ENCODE measurements around the gene LIPC.

The LIPC gene

DNA sequence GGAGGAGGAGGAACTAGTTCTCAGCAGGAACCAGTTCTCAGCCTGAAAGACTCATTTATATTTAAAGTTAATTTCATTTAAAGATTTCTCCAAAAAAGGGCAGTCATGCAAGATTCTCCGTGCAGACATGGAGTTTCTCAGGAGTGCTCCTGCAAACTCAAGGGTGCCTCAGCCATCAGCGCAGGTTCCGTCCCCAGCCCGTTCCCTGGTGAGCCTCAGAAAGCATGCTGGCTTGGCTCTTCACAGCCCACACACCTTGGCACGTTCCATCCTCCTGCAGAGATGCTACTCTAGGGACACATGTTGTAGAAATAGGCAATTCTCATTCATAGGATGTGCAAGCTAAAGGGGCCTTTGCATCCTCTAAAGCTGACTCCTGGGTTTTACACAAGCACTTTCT is 123.0 kb downstream of the LIPC start:
- H3K4me1 ChIP-seq (ENCODE audit: control insufficient read depth in 1 of 2, insufficient read depth in 2 of 2, low read length in 2 of 2), result peaks cover 4 to 5% of the 10 kb centered on the region in 2 donors
- no peaks in the 10 kb centered on the region for H3K27me3 ChIP-seq (ENCODE audit: low read depth, low read length)
- no peak overlapping the region for H3K4me3 ChIP-seq (ENCODE audit: low read depth in 1 of 2, low read length in 2 of 2)
- H3K9me3 ChIP-seq (ENCODE audit: control insufficient read depth in 1 of 2, low read length in 2 of 2), result no peaks in the 10 kb centered on the region
- no peaks in the 10 kb centered on the region for H3K36me3 ChIP-seq (ENCODE audit: control insufficient read depth in 1 of 2, insufficient read depth in 2 of 2, low read length in 2 of 2)
- H3K27ac ChIP-seq (ENCODE audit: low read length), result no peak overlapping the region

DNA sequence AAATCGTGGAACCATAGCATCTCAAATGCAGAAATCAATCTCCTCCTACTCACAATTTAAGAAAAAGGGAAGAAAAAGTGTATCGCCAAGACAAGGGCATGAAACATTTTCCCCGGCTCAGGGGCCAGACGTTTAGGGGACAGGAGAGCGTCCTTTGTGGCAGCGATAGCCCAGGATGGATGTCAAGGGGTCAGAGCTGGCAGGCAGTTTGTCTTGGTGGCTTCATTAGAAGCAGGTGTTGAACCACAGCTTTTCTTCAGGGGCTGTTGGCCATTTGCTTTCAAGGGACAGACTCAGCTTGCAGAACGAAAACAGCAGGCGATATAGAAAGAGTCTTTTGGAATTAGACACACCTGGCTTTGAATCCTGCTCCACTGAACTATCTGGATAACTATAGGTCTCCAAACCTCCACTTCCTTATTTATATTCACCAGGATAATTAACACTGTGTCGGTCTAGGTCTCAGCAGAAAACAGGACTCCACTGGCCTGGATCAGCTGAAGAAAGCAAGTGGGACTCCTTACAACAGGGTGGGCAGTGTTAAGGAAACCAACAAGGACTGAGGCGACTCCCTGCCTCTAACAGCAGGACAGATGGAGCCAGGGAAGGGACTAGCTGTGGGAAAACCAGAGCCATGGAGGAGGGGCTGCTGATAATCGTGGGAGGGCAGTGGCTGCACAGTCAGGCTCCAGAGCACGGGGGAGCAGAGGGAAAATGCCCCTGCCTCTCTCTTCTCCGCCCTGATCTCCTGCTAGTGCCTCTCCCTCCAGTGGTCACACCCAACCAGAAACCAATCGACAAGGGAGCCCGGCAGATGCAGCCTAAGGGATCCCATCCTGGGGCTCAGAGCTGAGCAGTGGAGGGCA is 123.6 kb downstream of the LIPC start:
- H3K4me1 ChIP-seq (ENCODE audit: control insufficient read depth in 1 of 2, insufficient read depth in 2 of 2, low read length in 2 of 2), result peaks cover 0 to 5% of the 10 kb centered on the region in 2 donors
- no peaks in the 10 kb centered on the region for H3K27me3 ChIP-seq (ENCODE audit: low read depth, low read length)
- no peak overlapping the region for H3K27ac ChIP-seq (ENCODE audit: low read length)
- no peak overlapping the region for H3K4me3 ChIP-seq (ENCODE audit: low read depth in 1 of 2, low read length in 2 of 2)
- no peaks in the 10 kb centered on the region for H3K9me3 ChIP-seq (ENCODE audit: control insufficient read depth in 1 of 2, low read length in 2 of 2)
- no peaks in the 10 kb centered on the region for H3K36me3 ChIP-seq (ENCODE audit: control insufficient read depth in 1 of 2, insufficient read depth in 2 of 2, low read length in 2 of 2)

DNA sequence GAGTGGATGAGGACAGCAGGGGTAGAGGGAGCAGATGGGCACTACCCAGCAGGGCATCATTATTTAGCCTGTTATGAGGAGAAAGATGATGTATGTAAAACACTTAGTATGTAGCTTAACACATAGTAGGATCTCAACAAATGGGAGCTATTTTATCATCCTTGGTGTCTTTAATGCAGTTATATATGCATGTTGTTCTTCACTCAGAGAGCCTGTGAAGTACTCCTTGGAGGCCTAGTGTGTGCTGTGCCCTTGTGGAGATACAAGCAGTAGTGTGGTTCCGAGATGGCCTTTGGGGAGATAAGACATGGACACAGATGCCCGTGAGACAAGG is 124.2 kb downstream of the LIPC start:
- Histone ChIP-seq H3K27me3 (ENCODE audit: low read depth, low read length) (no peaks in the 10 kb centered on the region), H3K27ac (ENCODE audit: low read length) (no peak overlapping the region), H3K4me1 (ENCODE audit: control insufficient read depth in 1 of 2, insufficient read depth in 2 of 2, low read length in 2 of 2) (peaks cover 0 to 5% of the 10 kb centered on the region in 2 donors), H3K4me3 (ENCODE audit: low read depth in 1 of 2, low read length in 2 of 2) (no peak overlapping the region), H3K36me3 (ENCODE audit: control insufficient read depth in 1 of 2, insufficient read depth in 2 of 2, low read length in 2 of 2) (no peaks in the 10 kb centered on the region), H3K9me3 (ENCODE audit: control insufficient read depth in 1 of 2, low read length in 2 of 2) (no peaks in the 10 kb centered on the region)

- Histone ChIP-seq H3K4me1 (ENCODE audit: control insufficient read depth in 1 of 2, insufficient read depth in 2 of 2, low read length in 2 of 2) (peaks cover 0 to 5% of the 10 kb centered on the region in 2 donors), H3K27ac (ENCODE audit: low read length) (no peak overlapping the region), H3K4me3 (ENCODE audit: low read depth in 1 of 2, low read length in 2 of 2) (no peak overlapping the region), H3K36me3 (ENCODE audit: control insufficient read depth in 1 of 2, insufficient read depth in 2 of 2, low read length in 2 of 2) (no peaks in the 10 kb centered on the region), H3K27me3 (ENCODE audit: low read depth, low read length) (no peaks in the 10 kb centered on the region), H3K9me3 (ENCODE audit: control insufficient read depth in 1 of 2, low read length in 2 of 2) (no peaks in the 10 kb centered on the region)
Observed at GRCh38 chr15:58556541-58556940, 124.8 kb downstream of the LIPC start.

DNA sequence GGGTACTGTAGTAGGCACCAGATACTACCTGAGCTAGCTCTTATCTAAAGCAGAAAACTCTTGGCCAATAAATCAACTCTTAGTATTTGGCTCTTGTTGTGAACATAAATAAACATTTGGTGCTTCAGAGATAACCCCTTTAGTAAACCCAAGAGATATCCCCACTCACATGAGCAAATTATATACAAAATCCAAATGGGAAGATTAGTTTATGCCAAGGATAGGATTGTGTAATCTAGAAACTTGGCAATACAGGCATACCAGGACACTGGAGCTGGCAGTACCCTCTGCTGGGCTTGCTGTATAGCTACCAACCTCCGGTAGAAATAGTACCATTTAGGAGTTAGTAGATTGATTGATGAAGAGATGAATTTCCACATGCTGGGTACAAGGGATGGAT is 127.0 kb downstream of the LIPC start:
- Histone ChIP-seq H3K27me3 (ENCODE audit: low read depth, low read length) (no peaks in the 10 kb centered on the region), H3K9me3 (ENCODE audit: control insufficient read depth in 1 of 2, low read length in 2 of 2) (no peaks in the 10 kb centered on the region), H3K4me1 (ENCODE audit: control insufficient read depth in 1 of 2, insufficient read depth in 2 of 2, low read length in 2 of 2) (no peaks in the 10 kb centered on the region), H3K36me3 (ENCODE audit: control insufficient read depth in 1 of 2, insufficient read depth in 2 of 2, low read length in 2 of 2) (no peaks in the 10 kb centered on the region), H3K27ac (ENCODE audit: low read length) (no peak overlapping the region), H3K4me3 (ENCODE audit: low read depth in 1 of 2, low read length in 2 of 2) (no peak overlapping the region)

DNA sequence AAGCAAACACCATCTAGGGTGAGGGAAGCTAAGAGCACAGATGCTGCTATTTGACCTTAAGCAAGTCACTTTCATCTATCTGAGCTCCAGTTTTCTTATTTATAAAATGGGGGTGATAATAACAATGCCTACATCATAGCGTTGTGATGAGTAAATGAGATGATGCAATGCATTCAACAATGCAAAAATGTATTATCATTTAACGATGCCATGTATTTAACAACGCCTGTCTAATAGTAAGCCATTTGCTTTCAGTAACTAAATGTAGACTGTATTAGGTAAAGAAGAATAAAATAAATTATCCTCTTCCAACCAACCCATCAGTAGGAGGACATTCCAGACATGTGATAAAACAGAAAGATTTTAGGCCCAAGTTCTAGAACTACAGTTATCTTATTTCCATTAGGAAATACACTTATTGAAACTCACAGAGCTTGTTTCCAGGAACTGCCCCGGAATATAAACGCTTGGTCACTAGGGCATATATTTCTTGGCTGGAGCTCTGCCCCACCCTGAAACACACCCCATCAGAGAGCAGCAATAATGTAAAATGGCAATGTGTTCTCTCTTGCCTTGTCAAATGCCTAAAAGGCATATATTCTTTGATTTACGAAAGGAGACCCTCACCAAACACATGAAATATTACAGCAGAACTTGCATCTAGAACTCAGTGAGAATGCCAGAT is 128.3 kb downstream of the LIPC start:
- Histone ChIP-seq H3K4me1 (ENCODE audit: control insufficient read depth in 1 of 2, insufficient read depth in 2 of 2, low read length in 2 of 2) (no peaks in the 10 kb centered on the region), H3K27me3 (ENCODE audit: low read depth, low read length) (no peaks in the 10 kb centered on the region), H3K4me3 (ENCODE audit: low read depth in 1 of 2, low read length in 2 of 2) (no peak overlapping the region), H3K36me3 (ENCODE audit: control insufficient read depth in 1 of 2, insufficient read depth in 2 of 2, low read length in 2 of 2) (no peaks in the 10 kb centered on the region), H3K27ac (ENCODE audit: low read length) (no peak overlapping the region), H3K9me3 (ENCODE audit: control insufficient read depth in 1 of 2, low read length in 2 of 2) (no peaks in the 10 kb centered on the region)

GRCh38 chr15:58561321-58561720 is 129.5 kb downstream of the LIPC start:
- Histone ChIP-seq H3K4me1 (ENCODE audit: control insufficient read depth in 1 of 2, insufficient read depth in 2 of 2, low read length in 2 of 2) (no peaks in the 10 kb centered on the region), H3K9me3 (ENCODE audit: control insufficient read depth in 1 of 2, low read length in 2 of 2) (no peaks in the 10 kb centered on the region), H3K27ac (ENCODE audit: low read length) (no peak overlapping the region), H3K36me3 (ENCODE audit: control insufficient read depth in 1 of 2, insufficient read depth in 2 of 2, low read length in 2 of 2) (no peaks in the 10 kb centered on the region), H3K27me3 (ENCODE audit: low read depth, low read length) (no peaks in the 10 kb centered on the region), H3K4me3 (ENCODE audit: low read depth in 1 of 2, low read length in 2 of 2) (no peak overlapping the region)

GRCh38 chr15:58562135-58562534 is 130.3 kb downstream of the LIPC start:
- no peaks in the 10 kb centered on the region for H3K4me1 ChIP-seq (ENCODE audit: control insufficient read depth in 1 of 2, insufficient read depth in 2 of 2, low read length in 2 of 2)
- H3K36me3 ChIP-seq (ENCODE audit: control insufficient read depth in 1 of 2, insufficient read depth in 2 of 2, low read length in 2 of 2), result no peaks in the 10 kb centered on the region
- H3K27ac ChIP-seq (ENCODE audit: low read length), result no peak overlapping the region
- no peak overlapping the region for H3K4me3 ChIP-seq (ENCODE audit: low read depth in 1 of 2, low read length in 2 of 2)
- no peaks in the 10 kb centered on the region for H3K9me3 ChIP-seq (ENCODE audit: control insufficient read depth in 1 of 2, low read length in 2 of 2)
- H3K27me3 ChIP-seq (ENCODE audit: low read depth, low read length), result no peaks in the 10 kb centered on the region

DNA sequence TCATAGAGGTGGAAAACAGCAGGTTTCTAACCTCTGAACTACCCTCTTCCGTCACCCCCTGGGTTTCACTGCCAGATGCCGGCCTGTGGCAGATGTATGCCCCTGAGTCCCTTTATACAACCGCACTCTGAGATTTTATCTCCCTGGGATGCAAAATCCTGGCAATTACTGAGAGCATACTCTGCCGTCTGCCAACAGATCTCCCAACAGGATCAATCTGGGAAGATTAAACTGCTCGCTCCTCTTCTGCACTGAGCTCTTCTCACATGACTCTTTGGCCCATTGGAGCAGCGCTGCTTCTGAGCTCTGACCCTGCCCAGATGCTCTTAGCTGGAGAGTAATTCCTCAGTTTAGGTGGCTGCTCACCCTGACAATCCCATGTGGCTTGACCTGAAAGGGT is 133.2 kb downstream of the LIPC start:
- H3K4me3 ChIP-seq (ENCODE audit: low read depth in 1 of 2, low read length in 2 of 2), result no peak overlapping the region
- no peaks in the 10 kb centered on the region for H3K36me3 ChIP-seq (ENCODE audit: control insufficient read depth in 1 of 2, insufficient read depth in 2 of 2, low read length in 2 of 2)
- H3K9me3 ChIP-seq (ENCODE audit: control insufficient read depth in 1 of 2, low read length in 2 of 2), result peaks cover 0 to 4% of the 10 kb centered on the region in 2 donors
- no peaks in the 10 kb centered on the region for H3K4me1 ChIP-seq (ENCODE audit: control insufficient read depth in 1 of 2, insufficient read depth in 2 of 2, low read length in 2 of 2)
- no peaks in the 10 kb centered on the region for H3K27me3 ChIP-seq (ENCODE audit: low read depth, low read length)
- H3K27ac ChIP-seq (ENCODE audit: low read length), result no peak overlapping the region

- no peaks in the 10 kb centered on the region for H3K4me1 ChIP-seq (ENCODE audit: control insufficient read depth in 1 of 2, insufficient read depth in 2 of 2, low read length in 2 of 2)
- H3K9me3 ChIP-seq (ENCODE audit: control insufficient read depth in 1 of 2, low read length in 2 of 2), result peaks cover 0 to 4% of the 10 kb centered on the region in 2 donors
- H3K27me3 ChIP-seq (ENCODE audit: low read depth, low read length), result no peaks in the 10 kb centered on the region
- H3K4me3 ChIP-seq (ENCODE audit: low read depth in 1 of 2, low read length in 2 of 2), result no peak overlapping the region
- no peaks in the 10 kb centered on the region for H3K36me3 ChIP-seq (ENCODE audit: control insufficient read depth in 1 of 2, insufficient read depth in 2 of 2, low read length in 2 of 2)
- H3K27ac ChIP-seq (ENCODE audit: low read length), result no peak overlapping the region
Observed at GRCh38 chr15:58565619-58566018, 133.8 kb downstream of the LIPC start.

- Histone ChIP-seq H3K4me1 (ENCODE audit: control insufficient read depth in 1 of 2, insufficient read depth in 2 of 2, low read length in 2 of 2) (no peaks in the 10 kb centered on the region), H3K36me3 (ENCODE audit: control insufficient read depth in 1 of 2, insufficient read depth in 2 of 2, low read length in 2 of 2) (no peaks in the 10 kb centered on the region), H3K9me3 (ENCODE audit: control insufficient read depth in 1 of 2, low read length in 2 of 2) (peaks cover 0 to 4% of the 10 kb centered on the region in 2 donors), H3K27me3 (ENCODE audit: low read depth, low read length) (no peaks in the 10 kb centered on the region), H3K27ac (ENCODE audit: low read length) (no peak overlapping the region), H3K4me3 (ENCODE audit: low read depth in 1 of 2, low read length in 2 of 2) (no peak overlapping the region)
Observed at GRCh38 chr15:58566029-58566428, 134.2 kb downstream of the LIPC start.
